Measurements from ENCODE around the gene COMTD1.

GRCh38 chr10:75243426-75243825 is 7.7 kb upstream of the COMTD1 start:
- TF ChIP-seq CTCF (IDR thresholded peaks at IDR 0.05; ENCODE audit: low read depth, low read length, poor library complexity, severe bottlenecking) = no peak
- no peak for TF ChIP-seq EZH2phosphoT487 (IDR thresholded peaks at IDR 0.05; ENCODE audit: borderline replicate concordance, low read length)

All from DOHH2 (cell line).